HG02973 (cell line): ENCODE data around the gene AGBL1.
"Not testable (repeated sequence)": the region's sequence is repeated elsewhere in the genome, so short reads cannot be mapped to it uniquely, and the experiment has no call there.

Source experiments
- ATAC-seq: cut with Tn5 transposase; IDR thresholded peaks from one replicate; pipeline ENCODE4 v1.9.1; 2021; ENCODE audit warnings: moderate library complexity; ENCODE audit not compliant: unreplicated experiment

Gene AGBL1

GRCh38 chr15:86392874-86393273 lies 313.2 kb downstream of the AGBL1 start:
- no peak for ATAC-seq

DNA sequence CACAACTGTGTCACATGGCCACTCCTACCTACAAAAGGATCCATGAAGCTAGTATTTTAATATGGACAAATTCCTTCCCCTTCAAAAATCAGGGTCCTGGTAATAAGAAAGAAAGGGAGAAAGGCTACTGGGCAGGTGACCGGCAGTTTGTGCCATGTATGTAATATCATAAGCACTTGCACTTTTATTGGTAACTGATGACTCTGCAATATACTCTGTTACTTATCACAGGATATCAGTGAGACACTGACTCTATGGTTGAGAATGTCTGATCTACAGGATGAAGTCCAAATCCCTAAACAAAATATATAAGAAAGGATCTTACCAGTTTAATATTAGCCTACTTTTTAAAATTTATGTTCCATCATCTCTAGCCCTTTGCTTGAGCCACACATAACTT lies 315.2 kb downstream of the AGBL1 start:
- ATAC-seq = no peak

- no peak for ATAC-seq
These were observed 319.6 kb downstream of the AGBL1 start for GRCh38 chr15:86399041-86399954.

DNA sequence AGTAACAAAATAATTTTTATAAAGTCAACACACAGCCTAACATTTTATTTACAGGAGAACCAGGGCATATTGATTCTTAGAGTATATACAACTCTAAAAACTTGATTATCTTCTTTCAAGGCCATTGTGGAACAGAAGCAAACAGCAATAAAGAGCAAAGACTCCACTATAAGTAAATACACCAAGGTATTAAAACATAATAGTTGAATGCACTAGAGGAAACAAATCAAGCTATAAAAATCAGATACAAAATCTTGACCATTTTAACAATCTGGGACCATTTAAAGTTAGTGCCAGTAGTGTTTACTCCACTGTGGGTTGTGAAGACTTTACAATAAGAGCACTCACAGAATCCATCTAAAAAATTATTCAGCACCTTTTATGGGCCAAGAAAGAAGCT lies 323.6 kb downstream of the AGBL1 start:
- no peak for ATAC-seq

DNA sequence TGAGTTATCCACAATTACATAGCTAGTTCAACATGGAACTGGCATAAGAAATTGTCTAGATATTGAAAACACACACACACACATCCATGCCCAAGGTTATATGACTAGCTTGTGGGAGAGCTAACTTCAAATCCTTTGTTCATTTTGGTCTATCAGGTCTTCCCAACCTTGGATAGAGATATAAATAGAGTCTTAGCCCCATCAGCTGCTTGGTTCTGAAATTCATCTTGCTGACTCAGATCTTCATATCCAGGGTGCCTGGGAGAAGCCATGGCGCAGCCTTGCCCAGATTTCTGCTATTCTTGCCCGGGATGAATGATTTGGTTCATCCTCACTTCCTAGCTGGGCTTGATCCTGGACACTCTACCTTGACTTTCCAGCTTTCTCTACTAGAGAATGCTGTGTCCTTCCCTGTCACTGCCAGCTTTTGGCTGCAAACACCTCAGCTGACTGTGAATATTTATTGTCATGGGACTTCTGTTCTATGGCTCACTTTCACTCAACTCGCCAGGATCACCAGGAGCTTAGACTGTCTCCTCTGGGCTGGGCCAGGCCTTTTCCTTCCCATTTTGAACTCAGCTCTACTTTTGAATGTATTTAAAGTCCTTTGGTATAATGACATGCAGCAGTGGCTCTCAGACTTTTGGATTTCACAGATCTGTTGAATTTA lies 324.4 kb downstream of the AGBL1 start:
- no peak for ATAC-seq

DNA sequence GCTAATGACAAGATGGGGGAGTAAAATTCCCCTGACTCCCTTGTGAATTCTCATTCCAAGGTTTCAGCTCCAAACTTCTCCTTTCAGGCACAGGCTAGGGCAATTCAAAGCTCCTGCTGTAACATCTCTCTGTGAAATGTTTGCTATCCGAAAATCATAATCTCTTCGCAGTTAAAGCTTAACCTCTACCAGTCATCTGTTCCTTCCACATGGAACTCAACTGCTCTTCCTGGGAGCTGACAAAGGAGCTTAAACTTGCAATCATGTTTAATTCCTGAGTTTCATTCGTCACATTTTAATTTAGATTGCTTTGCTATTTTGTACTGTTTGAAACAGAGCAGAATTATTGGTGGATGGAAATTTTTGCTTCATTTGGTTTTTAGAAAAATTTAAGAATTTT lies 328.6 kb downstream of the AGBL1 start:
- ATAC-seq = no peak

DNA sequence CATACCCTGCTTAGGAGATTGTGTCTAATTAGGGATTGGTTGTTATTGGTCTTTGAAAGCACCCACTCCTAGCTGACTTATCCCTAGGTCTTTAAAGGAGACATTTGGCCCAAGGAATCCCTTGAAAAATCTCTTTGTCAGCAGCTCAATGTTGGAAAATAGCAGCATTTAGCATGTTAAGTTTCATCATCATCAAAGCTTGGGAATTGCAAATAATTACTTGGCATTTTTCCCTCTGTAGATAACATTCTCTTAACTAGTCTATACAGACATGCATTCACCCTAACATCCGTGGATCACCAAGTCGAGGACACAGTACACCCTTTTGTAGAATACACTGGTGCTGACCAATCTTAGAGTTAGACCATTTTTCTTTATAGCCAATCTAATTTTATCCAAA lies 332.2 kb downstream of the AGBL1 start:
- no peak for ATAC-seq

DNA sequence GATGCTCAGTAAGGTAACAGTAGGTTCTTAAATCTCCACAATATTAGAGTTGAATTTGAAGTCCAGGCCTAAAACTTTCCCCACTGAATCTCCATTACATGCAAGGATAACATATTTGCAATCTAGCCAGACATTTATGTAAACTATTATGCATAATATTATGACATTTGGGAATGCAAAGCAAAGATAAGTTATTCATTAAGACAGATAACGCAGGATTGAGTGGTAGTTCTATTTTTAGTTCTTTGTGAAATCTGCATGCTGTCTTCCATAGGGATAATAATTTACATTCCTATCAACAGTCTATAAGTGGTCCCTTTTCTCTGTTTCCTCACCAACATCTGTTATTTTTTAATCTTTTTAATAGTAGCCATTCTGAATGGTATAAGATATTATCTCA lies 333.5 kb downstream of the AGBL1 start:
- no peak for ATAC-seq

DNA sequence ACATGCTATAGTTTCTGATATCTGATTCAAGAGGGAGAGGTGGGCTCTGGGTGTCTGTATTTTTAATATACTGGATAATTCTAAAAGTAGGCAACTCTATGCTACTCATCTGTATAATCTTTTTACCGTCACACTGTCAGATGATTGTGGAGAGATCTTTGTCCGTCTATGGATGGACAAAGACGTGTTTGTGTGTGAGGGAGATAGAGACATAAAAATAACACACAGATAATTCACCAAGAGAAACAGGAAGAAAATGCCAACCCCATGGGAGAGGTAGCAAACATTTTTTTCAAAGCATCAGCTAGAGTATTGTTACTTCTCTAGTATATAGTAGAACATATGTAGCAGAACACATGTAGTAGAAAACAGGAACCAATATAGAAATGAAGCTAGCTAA lies 346.1 kb downstream of the AGBL1 start:
- ATAC-seq = no peak

- no peak for ATAC-seq
These were observed 353.2 kb downstream of the AGBL1 start for GRCh38 chr15:86432861-86433260.

DNA sequence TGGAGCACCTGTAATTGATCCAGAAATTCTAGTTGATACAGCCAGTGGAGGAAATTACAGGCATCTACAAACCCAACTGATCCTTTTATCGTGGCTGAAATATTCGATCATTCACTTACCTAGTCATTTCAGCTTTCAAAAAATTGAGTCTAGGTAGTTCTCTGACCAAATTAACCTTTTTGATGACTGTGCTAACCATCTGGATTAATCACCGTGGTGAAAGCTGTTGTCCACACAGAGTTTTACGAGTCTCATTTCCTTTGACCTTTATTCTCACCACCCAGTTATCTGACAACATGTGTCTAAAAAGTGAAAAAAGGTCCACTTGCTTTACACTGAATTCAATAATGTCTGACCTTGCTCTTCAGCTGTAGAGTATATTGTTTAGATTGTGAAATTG lies 354.3 kb downstream of the AGBL1 start:
- no peak for ATAC-seq

- ATAC-seq = no peak
These were observed 359.9 kb downstream of the AGBL1 start for GRCh38 chr15:86439614-86440013.

GRCh38 chr15:86444527-86444926 lies 364.9 kb downstream of the AGBL1 start:
- ATAC-seq = no peak

DNA sequence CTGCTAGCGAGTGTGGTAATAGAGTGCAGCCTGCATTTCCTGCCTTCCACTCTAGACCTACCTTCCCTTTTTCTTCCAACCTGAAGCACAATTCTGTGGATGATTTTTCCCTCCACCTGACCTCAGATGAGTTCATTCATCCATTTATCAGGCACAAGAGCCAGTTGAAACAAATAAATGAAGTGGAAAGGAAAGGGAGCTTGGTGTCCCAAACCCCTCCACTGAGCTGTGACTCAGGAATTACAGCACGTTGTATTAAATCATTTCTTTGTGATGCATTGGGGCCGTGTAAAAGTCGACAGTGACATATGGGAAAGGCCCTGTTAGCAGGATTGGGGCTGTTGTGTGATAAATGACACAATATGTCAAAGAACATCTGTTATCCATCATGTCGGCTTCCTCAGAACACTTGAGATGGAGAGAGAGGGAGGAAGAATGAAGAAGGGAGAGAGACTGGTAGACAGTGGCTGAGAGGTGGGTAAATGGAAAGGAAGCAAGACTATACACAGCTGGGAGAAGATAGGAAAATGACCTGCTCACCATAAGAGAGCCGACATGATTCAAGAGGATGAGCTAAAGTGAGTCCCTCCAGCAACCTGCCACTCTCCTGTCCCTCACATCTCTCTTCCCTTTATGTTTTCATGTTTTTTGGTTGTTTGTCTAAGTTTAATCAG lies 366.0 kb downstream of the AGBL1 start:
- ATAC-seq = no peak

GRCh38 chr15:86446253-86446640 lies 366.6 kb downstream of the AGBL1 start:
- no peak for ATAC-seq

DNA sequence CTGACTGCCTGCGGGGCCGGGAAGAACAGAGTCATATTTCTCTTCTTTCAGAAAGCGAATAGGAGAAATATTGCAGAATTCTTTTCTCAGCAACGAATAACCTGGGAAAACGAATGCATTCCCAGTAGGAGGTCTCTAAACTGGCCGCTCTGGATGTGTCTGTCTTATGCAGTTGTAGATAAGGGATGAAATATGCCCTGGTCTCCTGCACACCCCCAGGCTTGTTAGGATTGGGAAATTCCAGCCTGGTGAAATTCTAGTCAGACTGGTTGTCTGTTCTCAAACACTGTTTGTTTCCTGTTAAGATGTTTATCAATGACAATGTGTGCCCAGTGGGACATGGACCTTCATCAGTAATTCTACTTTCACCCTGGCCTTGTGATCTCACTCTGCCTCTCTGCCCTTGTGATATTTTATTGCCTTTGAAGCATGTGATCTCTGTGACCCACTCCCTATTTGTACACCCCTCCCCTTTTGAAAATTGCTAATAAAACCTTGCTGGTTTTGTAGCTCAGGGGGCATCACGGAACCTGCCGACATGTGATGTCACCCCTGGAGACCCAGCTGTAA lies 385.9 kb downstream of the AGBL1 start:
- ATAC-seq = not testable (repeated sequence)

GRCh38 chr15:86481720-86482119 lies 402.0 kb downstream of the AGBL1 start:
- ATAC-seq = no peak

DNA sequence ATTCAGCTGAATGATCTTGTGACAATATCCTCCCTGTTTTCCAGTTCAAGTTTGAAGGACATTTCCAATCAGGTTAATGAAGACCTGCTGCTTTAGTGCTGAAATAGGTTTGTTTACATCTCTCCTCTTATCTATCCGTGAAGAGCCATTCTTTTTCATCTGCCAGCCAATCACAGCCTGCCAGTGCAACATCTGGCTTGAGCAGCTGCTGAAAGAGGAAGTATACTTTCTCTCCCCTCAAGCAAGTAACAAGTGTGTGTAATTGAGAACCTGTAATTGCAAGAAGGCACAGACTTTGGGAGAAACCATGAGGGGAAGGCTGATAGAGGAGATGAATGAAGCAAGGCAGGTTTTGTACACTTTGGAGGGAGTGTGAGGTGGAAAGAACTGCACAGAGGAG lies 404.3 kb downstream of the AGBL1 start:
- no peak for ATAC-seq

GRCh38 chr15:86488046-86488445 lies 408.4 kb downstream of the AGBL1 start:
- ATAC-seq = no peak

- ATAC-seq = no peak
These were observed 410.3 kb downstream of the AGBL1 start for GRCh38 chr15:86489981-86490380.

DNA sequence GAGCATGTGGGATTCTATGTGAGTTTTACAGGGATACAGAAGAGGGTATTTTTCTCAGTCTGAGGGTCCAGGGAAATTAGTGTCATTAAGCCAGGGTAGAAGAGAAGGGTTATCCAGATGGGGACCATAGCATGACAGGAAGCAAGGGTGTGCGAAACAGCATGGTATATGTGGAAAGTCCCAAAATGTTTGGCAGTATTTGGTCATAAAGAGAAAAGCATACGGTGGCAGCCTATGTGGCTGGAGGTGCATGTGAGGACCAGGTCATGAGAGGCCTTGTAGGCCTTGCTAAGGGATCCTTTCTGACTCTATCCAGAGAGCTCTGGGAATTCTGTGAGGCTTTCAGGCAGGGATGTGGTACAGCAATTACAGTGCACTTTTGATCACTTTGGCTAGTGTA lies 411.4 kb downstream of the AGBL1 start:
- no peak for ATAC-seq

GRCh38 chr15:86493884-86494283 lies 414.2 kb downstream of the AGBL1 start:
- ATAC-seq = no peak
